Effector memory CD4-positive, alpha-beta T cell (primary cell): ENCODE results near the gene PCDHGB7.
"Not testable (repeated sequence)": the region's sequence is repeated elsewhere in the genome, so short reads cannot be mapped to it uniquely, and the experiment has no call there.

ENCODE experiments used
- DNase-seq, 3 donors: peaks; one replicate each; pipeline ENCODE4 v3.0.0-alpha.2; 2020
- H3K27ac ChIP-seq: 2 replicates; pipeline ENCODE4 v1.7.0; 2013; ENCODE audit warnings: mild to moderate bottlenecking, low read length, moderate library complexity; ENCODE audit not compliant: insufficient read depth, poor library complexity, severe bottlenecking
- H3K27me3 ChIP-seq: replicated peaks from 2 replicates; pipeline ENCODE4 v1.7.0; 2013; ENCODE audit warnings: mild to moderate bottlenecking, low read length; ENCODE audit not compliant: insufficient read depth, control insufficient read depth, poor library complexity, severe bottlenecking
- H3K36me3 ChIP-seq: 2 replicates; pipeline ENCODE4 v1.7.0; 2013; ENCODE audit warnings: mild to moderate bottlenecking, low read length, moderate library complexity; ENCODE audit not compliant: control insufficient read depth, insufficient read depth
- H3K4me1 ChIP-seq: 2 replicates; pipeline ENCODE4 v1.7.0; 2013; ENCODE audit warnings: low read length, mild to moderate bottlenecking; ENCODE audit not compliant: control insufficient read depth, insufficient read depth, poor library complexity, severe bottlenecking
- H3K4me3 ChIP-seq: 2 replicates; pipeline ENCODE4 v1.7.0; 2013; ENCODE audit warnings: low read length, low read depth, mild to moderate bottlenecking; ENCODE audit not compliant: insufficient read depth, poor library complexity, severe bottlenecking
- H3K9me3 ChIP-seq: 2 replicates; pipeline ENCODE4 v1.7.0; 2013; ENCODE audit warnings: mild to moderate bottlenecking, low read length, moderate library complexity; ENCODE audit not compliant: control insufficient read depth

PCDHGB7 gene

DNA sequence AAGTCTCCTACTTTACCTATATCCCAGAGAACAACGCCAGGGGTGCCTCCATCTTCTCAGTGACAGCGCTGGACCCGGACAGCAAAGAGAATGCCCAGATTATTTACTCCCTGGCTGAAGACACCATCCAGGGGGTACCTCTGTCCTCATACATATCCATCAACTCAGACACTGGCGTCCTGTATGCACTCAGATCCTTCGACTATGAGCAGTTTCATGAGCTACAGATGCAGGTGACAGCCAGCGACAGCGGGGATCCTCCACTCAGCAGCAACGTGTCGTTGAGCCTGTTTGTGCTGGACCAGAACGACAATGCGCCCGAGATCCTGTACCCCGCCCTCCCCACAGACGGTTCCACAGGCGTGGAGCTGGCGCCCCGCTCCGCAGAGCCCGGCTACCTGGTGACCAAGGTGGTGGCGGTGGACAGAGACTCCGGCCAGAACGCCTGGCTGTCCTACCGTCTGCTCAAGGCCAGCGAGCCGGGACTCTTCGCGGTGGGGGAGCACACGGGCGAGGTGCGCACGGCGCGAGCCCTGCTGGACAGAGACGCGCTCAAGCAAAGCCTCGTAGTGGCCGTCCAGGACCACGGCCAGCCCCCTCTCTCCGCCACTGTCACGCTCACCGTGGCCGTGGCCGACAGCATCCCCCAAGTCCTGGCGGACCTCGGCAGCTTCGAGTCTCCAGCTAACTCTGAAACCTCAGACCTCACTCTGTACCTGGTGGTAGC is 2.8 kb upstream of the PCDHGB7 start:
- DNase-seq, H3K9me3 ChIP-seq, H3K4me3 ChIP-seq, H3K27ac ChIP-seq, H3K36me3 ChIP-seq, H3K4me1 ChIP-seq: not testable (repeated sequence)
- peaks cover 61% of the 10 kb centered on the region for H3K27me3 ChIP-seq

DNA sequence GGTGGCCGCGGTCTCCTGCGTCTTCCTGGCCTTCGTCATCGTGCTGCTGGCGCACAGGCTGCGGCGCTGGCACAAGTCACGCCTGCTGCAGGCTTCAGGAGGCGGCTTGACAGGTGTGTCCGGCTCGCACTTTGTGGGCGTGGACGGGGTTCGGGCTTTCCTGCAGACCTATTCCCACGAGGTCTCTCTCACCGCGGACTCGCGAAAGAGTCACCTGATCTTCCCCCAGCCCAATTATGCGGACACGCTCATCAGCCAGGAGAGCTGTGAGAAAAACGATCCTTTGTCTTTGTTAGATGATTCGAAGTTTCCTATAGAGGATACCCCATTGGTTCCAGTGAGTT is 2.2 kb upstream of the PCDHGB7 start:
- H3K27me3 ChIP-seq: peaks cover 63% of the 10 kb centered on the region

DNA sequence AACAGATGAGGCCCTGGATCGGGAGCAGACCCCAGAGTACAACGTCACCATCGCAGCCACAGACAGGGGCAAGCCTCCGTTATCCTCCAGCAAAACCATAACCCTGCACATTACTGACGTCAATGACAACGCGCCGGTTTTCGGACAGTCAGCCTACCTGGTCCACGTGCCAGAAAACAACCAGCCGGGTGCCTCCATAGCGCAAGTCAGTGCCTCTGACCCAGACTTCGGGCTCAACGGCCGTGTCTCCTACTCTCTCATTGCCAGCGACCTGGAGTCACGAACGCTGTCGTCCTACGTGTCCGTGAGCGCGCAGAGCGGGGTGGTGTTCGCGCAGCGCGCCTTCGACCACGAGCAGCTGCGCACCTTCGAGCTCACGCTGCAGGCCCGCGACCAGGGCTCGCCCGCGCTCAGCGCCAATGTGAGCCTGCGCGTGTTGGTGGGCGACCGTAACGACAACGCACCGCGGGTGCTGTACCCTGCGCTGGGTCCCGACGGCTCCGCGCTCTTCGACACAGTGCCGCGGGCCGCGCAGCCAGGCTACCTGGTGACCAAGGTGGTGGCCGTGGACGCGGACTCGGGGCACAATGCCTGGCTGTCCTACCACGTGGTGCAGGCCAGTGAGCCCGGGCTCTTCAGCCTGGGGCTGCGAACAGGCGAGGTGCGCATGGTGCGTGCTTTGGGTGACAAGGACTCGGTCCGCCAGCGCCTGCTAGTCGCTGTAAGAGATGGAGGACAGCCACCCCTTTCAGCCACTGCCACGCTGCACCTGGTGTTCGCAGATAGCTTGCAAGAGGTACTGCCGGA is 1.8 kb downstream of the PCDHGB7 start:
- Histone ChIP-seq H3K4me1 (peaks cover 3% of the 10 kb centered on the region), H3K27me3 (peaks cover 67% of the 10 kb centered on the region), H3K4me3 (no peak overlapping the region), H3K27ac (no peak overlapping the region), H3K36me3 (no peaks in the 10 kb centered on the region), H3K9me3 (peaks cover 16% of the 10 kb centered on the region)
- DNase-seq: no peak

More for the DNA sequence above, 2.2 kb upstream of the PCDHGB7 start:
- H3K27ac ChIP-seq, H3K4me1 ChIP-seq, H3K36me3 ChIP-seq, DNase-seq, H3K9me3 ChIP-seq, H3K4me3 ChIP-seq: not testable (repeated sequence)

DNA sequence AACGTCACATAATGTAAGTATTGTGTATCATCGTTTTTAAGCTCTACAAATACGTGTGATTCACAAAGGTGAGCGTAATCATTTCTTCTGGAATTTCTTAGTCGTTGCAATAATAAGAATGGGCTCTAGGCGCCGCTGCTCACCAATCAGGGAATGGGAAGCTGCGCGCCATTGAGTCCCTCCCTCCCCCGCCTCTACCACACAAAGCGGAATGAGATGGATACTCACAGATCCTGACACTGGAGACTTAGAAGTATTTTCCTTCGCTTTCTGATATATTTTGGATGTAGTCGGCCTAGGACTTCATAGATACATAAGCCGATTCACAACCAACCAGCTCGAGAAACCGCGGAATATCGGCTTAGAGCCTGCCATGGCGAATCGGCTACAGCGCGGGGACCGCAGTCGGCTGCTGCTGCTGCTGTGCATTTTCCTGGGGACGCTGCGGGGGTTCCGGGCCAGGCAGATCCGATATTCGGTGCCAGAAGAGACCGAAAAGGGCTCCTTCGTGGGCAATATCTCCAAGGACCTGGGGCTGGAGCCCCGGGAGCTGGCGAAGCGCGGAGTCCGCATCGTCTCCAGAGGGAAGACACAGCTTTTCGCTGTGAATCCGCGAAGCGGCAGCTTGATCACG is 3.5 kb downstream of the PCDHGB7 start, which contains the start of gene PCDHGA11:
PCDHGA11 (plus strand) TSS at position 197 of the 634 bp plus-strand sequence; CDS start at position 374, 177 bp downstream.
- peak within 1 kb of the TSS; percentile 37 for H3K4me3 ChIP-seq
- H3K27ac ChIP-seq: no peak within 1 kb of the TSS
- peaks cover 14% of the 10 kb centered on the region for H3K9me3 ChIP-seq
- H3K36me3 ChIP-seq: no peaks in the 10 kb centered on the region
- no peaks in the 10 kb centered on the region for H3K4me1 ChIP-seq
- H3K27me3 ChIP-seq: peaks cover 67% of the 10 kb centered on the region
- no peak for DNase-seq

DNA sequence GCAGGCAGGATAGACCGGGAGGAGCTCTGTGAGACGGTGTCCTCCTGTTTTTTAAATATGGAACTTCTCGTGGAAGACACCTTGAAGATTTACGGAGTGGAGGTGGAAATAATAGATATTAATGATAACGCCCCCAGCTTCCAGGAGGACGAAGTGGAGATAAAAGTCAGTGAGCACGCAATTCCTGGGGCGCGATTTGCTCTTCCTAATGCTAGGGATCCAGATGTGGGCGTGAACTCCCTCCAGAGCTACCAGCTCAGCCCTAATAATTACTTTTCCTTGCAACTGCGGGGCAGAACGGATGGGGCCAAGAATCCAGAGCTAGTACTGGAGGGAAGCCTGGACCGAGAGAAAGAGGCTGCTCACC is 4.0 kb downstream of the PCDHGB7 start:
- Histone ChIP-seq H3K9me3 (peaks cover 14% of the 10 kb centered on the region), H3K36me3 (no peaks in the 10 kb centered on the region), H3K4me3 (no peak overlapping the region), H3K27ac (no peak overlapping the region), H3K27me3 (peaks cover 63% of the 10 kb centered on the region), H3K4me1 (no peaks in the 10 kb centered on the region)
- no peak for DNase-seq

DNA sequence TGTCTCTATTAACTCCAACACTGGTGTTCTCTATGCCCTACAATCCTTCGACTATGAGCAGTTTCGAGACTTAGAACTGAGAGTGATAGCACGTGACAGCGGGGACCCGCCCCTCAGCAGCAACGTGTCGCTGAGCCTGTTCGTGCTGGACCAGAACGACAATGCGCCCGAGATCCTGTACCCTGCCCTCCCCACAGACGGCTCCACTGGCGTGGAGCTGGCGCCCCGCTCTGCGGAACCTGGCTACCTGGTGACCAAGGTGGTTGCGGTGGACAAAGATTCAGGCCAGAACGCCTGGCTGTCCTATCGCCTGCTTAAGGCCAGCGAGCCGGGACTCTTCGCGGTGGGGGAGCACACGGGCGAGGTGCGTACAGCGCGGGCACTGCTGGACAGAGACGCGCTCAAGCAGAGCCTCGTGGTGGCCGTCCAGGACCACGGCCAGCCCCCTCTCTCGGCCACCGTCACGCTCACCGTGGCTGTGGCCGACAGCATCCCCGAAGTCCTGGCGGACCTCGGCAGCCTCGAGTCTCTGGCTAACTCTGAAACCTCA is 5.3 kb downstream of the PCDHGB7 start:
- H3K9me3 ChIP-seq: peaks cover 14% of the 10 kb centered on the region
- H3K36me3 ChIP-seq: no peaks in the 10 kb centered on the region
- DNase-seq: no peak
- peaks cover 49% of the 10 kb centered on the region for H3K27me3 ChIP-seq
- H3K4me3 ChIP-seq: no peak overlapping the region
- H3K4me1 ChIP-seq: no peaks in the 10 kb centered on the region
- H3K27ac ChIP-seq: no peak overlapping the region

DNA sequence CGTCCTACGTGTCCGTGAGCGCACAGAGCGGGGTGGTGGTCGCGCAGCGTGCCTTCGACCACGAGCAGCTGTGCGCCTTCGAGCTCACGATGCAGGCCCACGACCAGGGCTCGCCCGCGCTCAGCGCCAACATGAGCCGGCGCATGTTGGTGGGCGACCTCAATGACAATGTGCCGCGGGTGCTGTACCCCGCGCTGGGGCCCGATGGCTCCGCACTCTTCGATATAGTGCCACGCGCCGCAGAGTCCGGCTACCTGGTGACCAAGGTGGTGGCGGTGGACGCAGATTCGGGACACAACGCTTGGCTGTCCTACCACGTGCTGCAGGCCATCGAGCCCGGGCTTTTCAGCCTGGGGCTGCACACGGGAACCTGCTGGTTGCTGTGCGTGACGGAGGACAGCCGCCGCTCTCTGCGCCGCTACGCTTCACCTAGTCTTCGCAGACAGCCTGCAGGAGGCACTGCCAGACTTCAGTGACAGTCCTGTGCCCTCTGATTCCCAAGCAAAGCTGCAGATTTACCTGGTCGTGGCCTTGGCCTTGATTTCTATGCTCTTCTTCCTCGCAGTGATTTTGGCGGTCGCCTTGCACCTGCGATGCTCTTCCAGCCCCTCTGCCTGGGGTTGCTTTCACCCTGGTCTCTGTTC is 10.4 kb downstream of the PCDHGB7 start:
- no peak overlapping the region for H3K4me3 ChIP-seq
- peaks cover 11% of the 10 kb centered on the region for H3K9me3 ChIP-seq
- H3K27ac ChIP-seq: no peak overlapping the region
- no peaks in the 10 kb centered on the region for H3K4me1 ChIP-seq
- H3K27me3 ChIP-seq: peaks cover 25% of the 10 kb centered on the region
- DNase-seq: no peak
- H3K36me3 ChIP-seq: no peaks in the 10 kb centered on the region

DNA sequence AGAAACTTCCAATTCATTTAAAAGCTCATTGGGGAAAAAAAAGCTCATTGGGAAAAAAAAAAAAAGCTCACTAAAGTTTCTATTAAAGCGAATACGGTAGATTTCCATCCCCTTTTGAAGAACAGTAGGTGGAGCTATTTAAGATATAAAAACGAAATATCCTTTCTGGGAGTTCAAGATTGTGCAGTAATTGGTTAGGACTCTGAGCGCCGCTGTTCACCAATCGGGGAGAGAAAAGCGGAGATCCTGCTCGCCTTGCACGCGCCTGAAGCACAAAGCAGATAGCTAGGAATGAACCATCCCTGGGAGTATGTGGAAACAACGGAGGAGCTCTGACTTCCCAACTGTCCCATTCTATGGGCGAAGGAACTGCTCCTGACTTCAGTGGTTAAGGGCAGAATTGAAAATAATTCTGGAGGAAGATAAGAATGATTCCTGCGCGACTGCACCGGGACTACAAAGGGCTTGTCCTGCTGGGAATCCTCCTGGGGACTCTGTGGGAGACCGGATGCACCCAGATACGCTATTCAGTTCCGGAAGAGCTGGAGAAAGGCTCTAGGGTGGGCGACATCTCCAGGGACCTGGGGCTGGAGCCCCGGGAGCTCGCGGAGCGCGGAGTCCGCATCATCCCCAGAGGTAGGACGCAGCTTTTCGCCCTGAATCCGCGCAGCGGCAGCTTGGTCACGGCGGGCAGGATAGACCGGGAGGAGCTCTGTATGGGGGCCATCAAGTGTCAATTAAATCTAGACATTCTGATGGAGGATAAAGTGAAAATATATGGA is 13.0 kb downstream of the PCDHGB7 start, which contains the start of gene PCDHGA12:
PCDHGA12 (plus strand) TSS at position 176 of the 782 bp plus-strand sequence; CDS start at position 429, 253 bp downstream.
- H3K4me1 ChIP-seq: no peaks in the 10 kb centered on the region
- H3K27me3 ChIP-seq: peaks cover 18% of the 10 kb centered on the region
- no peaks in the 10 kb centered on the region for H3K36me3 ChIP-seq
- H3K4me3 ChIP-seq: no peak within 1 kb of the TSS
- H3K27ac ChIP-seq: no peak within 1 kb of the TSS
- DNase-seq: no peak
- peaks cover 11% of the 10 kb centered on the region for H3K9me3 ChIP-seq

DNA sequence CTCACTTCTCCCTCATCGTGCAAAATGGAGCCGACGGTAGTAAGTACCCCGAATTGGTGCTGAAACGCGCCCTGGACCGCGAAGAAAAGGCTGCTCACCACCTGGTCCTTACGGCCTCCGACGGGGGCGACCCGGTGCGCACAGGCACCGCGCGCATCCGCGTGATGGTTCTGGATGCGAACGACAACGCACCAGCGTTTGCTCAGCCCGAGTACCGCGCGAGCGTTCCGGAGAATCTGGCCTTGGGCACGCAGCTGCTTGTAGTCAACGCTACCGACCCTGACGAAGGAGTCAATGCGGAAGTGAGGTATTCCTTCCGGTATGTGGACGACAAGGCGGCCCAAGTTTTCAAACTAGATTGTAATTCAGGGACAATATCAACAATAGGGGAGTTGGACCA is 13.8 kb downstream of the PCDHGB7 start:
- Histone ChIP-seq H3K4me1 (no peaks in the 10 kb centered on the region), H3K9me3 (peaks cover 11% of the 10 kb centered on the region), H3K4me3 (no peak overlapping the region), H3K36me3 (no peaks in the 10 kb centered on the region), H3K27me3 (peaks cover 18% of the 10 kb centered on the region), H3K27ac (no peak overlapping the region)
- DNase-seq: no peak
